HG03342 (cell line): Measurements from ENCODE around the gene ASTN1.

Source experiments
- ATAC-seq: cut with Tn5 transposase; IDR thresholded peaks from one replicate; pipeline ENCODE4 v1.9.1; 2021; ENCODE audit warnings: mild to moderate bottlenecking, moderate library complexity; ENCODE audit not compliant: unreplicated experiment

ASTN1 gene

GRCh38 chr1:176996456-176997090 lies 167.9 kb downstream of the ASTN1 start:
- ATAC-seq = no peak

- no peak for ATAC-seq
These were observed 169.4 kb downstream of the ASTN1 start for GRCh38 chr1:176994931-176995596.

- ATAC-seq = no peak
These were observed 170.9 kb downstream of the ASTN1 start for GRCh38 chr1:176993587-176993986.

GRCh38 chr1:176989754-176990153 lies 174.8 kb downstream of the ASTN1 start:
- ATAC-seq = no peak

GRCh38 chr1:176989023-176989422 lies 175.5 kb downstream of the ASTN1 start:
- ATAC-seq = no peak

GRCh38 chr1:176987016-176987415 lies 177.5 kb downstream of the ASTN1 start:
- ATAC-seq = no peak

- no peak for ATAC-seq
These were observed 180.8 kb downstream of the ASTN1 start for GRCh38 chr1:176983731-176984130.

GRCh38 chr1:176976771-176977170 lies 187.7 kb downstream of the ASTN1 start:
- no peak for ATAC-seq

GRCh38 chr1:176976225-176976624 lies 188.3 kb downstream of the ASTN1 start:
- ATAC-seq = no peak

- no peak for ATAC-seq
These were observed 199.8 kb downstream of the ASTN1 start for GRCh38 chr1:176964687-176965086.

- no peak for ATAC-seq
These were observed 201.3 kb downstream of the ASTN1 start for GRCh38 chr1:176963181-176963580.

- no peak for ATAC-seq
These were observed 202.8 kb downstream of the ASTN1 start for GRCh38 chr1:176961678-176962077.

GRCh38 chr1:176959191-176959820 lies 205.2 kb downstream of the ASTN1 start:
- ATAC-seq = no peak

GRCh38 chr1:176957603-176958002 lies 206.9 kb downstream of the ASTN1 start:
- no peak for ATAC-seq

- ATAC-seq = no peak
These were observed 210.3 kb downstream of the ASTN1 start for GRCh38 chr1:176954242-176954641.

- no peak for ATAC-seq
These were observed 213.7 kb downstream of the ASTN1 start for GRCh38 chr1:176950736-176951324.

- ATAC-seq = peak; percentile 67
These were observed 215.4 kb downstream of the ASTN1 start for GRCh38 chr1:176949033-176949662.

- no peak for ATAC-seq
These were observed 219.9 kb downstream of the ASTN1 start for GRCh38 chr1:176944606-176945005.

- ATAC-seq = no peak
These were observed 220.7 kb downstream of the ASTN1 start for GRCh38 chr1:176943783-176944182.

- ATAC-seq = no peak
These were observed 222.2 kb downstream of the ASTN1 start for GRCh38 chr1:176942346-176942745.

- no peak for ATAC-seq
These were observed 224.5 kb downstream of the ASTN1 start for GRCh38 chr1:176939993-176940392.
